SK-N-SH (cell line): ENCODE results near the gene UBE2G2. TPM values are rescaled to one million over a fixed set of nuclear protein-coding genes. Genes with fewer than 3 reads are reported as not detected.

Experiments used
- CTCF ChIA-PET: fragments of 300-600, 350-600 bp; formaldehyde crosslinking; extraction: SDS; loops from one replicate; lab custom pipeline; 2021; lab: Yijun Ruan, JAX
- POLR2A ChIA-PET: fragments of 350-600 bp; sonication (Branson Sonifier 250); formaldehyde crosslinking; extraction: SDS; loops from one replicate; lab custom pipeline; 2020; ENCODE audit warnings: antibody characterized with exemption, inconsistent platforms; lab: Yijun Ruan, JAX
- DNase-seq: peaks from one replicate; pipeline ENCODE4 v3.0.0; 2012
- H2AFZ ChIP-seq: fragments of 200-600 bp; sonication (generic); 2 replicates; pipeline ENCODE4 v1.8.1; 2016; ENCODE audit warnings: antibody characterized with exemption, mild to moderate bottlenecking, low read depth
- H3F3A ChIP-seq: fragments of 200-600 bp; sonication (generic); replicated peaks from 2 replicates; pipeline ENCODE3; 2016; ENCODE audit warnings: antibody characterized with exemption, mild to moderate bottlenecking; ENCODE audit not compliant: insufficient read depth
- H3K27ac ChIP-seq, 2 experiments: fragments of 200-500 bp in 1 of 2; fragments of 200-600 bp in 1 of 2; sonication (Bioruptor generic) in 1 of 2; sonication (generic), shearing (Covaris generic) in 1 of 2; 2 replicates each; pipeline versions ENCODE4 v1.5.1 to v1.6.1; 2014 to 2016; ENCODE audit warnings: low read depth in 2 of 2, inconsistent platforms in 1 of 2, low read length in 1 of 2, mild to moderate bottlenecking in 1 of 2, mixed read lengths in 1 of 2
- H3K27me3 ChIP-seq: fragments of 200-600 bp; sonication (generic), shearing (Covaris generic); 2 replicates; pipeline ENCODE4 v1.6.1; 2016; ENCODE audit warnings: mixed run types; ENCODE audit not compliant: insufficient read depth
- H3K36me3 ChIP-seq, 2 experiments: fragments of 200-500 bp in 1 of 2; fragments of 200-600 bp in 1 of 2; sonication (Bioruptor generic) in 1 of 2; sonication (generic) in 1 of 2; replicated peaks in 1 of 2; 2 replicates each; pipeline versions ENCODE3 to v1.5.1; 2014 to 2016; ENCODE audit warnings: low read length in 1 of 2, mild to moderate bottlenecking in 1 of 2; ENCODE audit not compliant: insufficient read depth in 2 of 2, control insufficient read depth in 1 of 2
- H3K4me1 ChIP-seq, 2 experiments: fragments of 200-500 bp in 1 of 2; fragments of 200-600 bp in 1 of 2; sonication (Bioruptor generic) in 1 of 2; sonication (generic), shearing (Covaris generic) in 1 of 2; 2 replicates each; pipeline versions ENCODE4 v1.5.1 to v1.6.1; 2014 to 2016; ENCODE audit warnings: low read depth in 1 of 2, low read length in 1 of 2, mixed run types in 1 of 2; ENCODE audit not compliant: insufficient read depth in 2 of 2, control insufficient read depth in 1 of 2
- H3K4me2 ChIP-seq: fragments of 200-600 bp; sonication (generic), shearing (Covaris generic); 2 replicates; pipeline ENCODE4 v1.6.1; 2017; ENCODE audit warnings: mixed run types
- H3K4me3 ChIP-seq, 2 experiments: fragments of 200-500 bp in 1 of 2; fragments of 200-600 bp in 1 of 2; sonication (Bioruptor generic) in 1 of 2; sonication (generic), shearing (Covaris generic) in 1 of 2; 2 replicates each; pipeline versions ENCODE4 v1.5.1 to v1.8.1; 2014 to 2016; ENCODE audit warnings: low read depth in 2 of 2, inconsistent platforms in 1 of 2, low read length in 1 of 2, mild to moderate bottlenecking in 1 of 2, mixed read lengths in 1 of 2, moderate library complexity in 1 of 2
- H3K79me2 ChIP-seq: fragments of 200-600 bp; sonication (generic); 2 replicates; pipeline ENCODE4 v1.8.1; 2017; ENCODE audit warnings: mild to moderate bottlenecking; ENCODE audit not compliant: insufficient read depth
- H3K9ac ChIP-seq: fragments of 200-600 bp; sonication (generic); 2 replicates; pipeline ENCODE4 v1.6.1; 2017; ENCODE audit warnings: mixed run types
- H3K9me2 ChIP-seq: fragments of 200-600 bp; sonication (generic); 2 replicates; pipeline ENCODE4 v1.6.1; 2017; ENCODE audit warnings: mixed run types
- H3K9me3 ChIP-seq: fragments of 200-600 bp; sonication (generic); 2 replicates; pipeline ENCODE4 v1.6.1; 2017; ENCODE audit warnings: mixed run types, mild to moderate bottlenecking, moderate library complexity
- H4K20me1 ChIP-seq: fragments of 200-600 bp; sonication (generic); 2 replicates; pipeline ENCODE4 v1.6.1; 2017; ENCODE audit warnings: mild to moderate bottlenecking, mixed run types; ENCODE audit not compliant: insufficient read depth
- FOXJ3 ChIP-seq: sonication (generic); formaldehyde crosslinking; IDR thresholded peaks from 2 replicates; pipeline ENCODE4 v1.5.1; 2020; ENCODE audit warnings: mild to moderate bottlenecking, missing genetic modification reagents
- IRF3 ChIP-seq: fragments of 150-350 bp; IDR thresholded peaks from 2 replicates; pipeline ENCODE4 v1.6.1; 2016; ENCODE audit warnings: mild to moderate bottlenecking, low read depth, low read length
- JUND ChIP-seq: IDR thresholded peaks from 2 replicates; pipeline ENCODE4 v1.4.0; 2012
- MXI1 ChIP-seq: IDR thresholded peaks from 2 replicates; pipeline ENCODE4 v1.6.1; 2012; ENCODE audit warnings: mild to moderate bottlenecking, low read depth, low read length, improper control_type of control experiment
- NRF1 ChIP-seq: IDR thresholded peaks from 2 replicates; pipeline ENCODE4 v1.6.1; 2012; ENCODE audit warnings: low read depth, mild to moderate bottlenecking, low read length
- PBX3 ChIP-seq: IDR thresholded peaks from 2 replicates; pipeline ENCODE4; 2012
- RCOR1 ChIP-seq: fragments of 150-350 bp; IDR thresholded peaks from 2 replicates; pipeline ENCODE4 v1.6.1; 2017; ENCODE audit warnings: antibody characterized with exemption, low read length
- REST ChIP-seq: IDR thresholded peaks from 2 replicates; pipeline ENCODE4 v1.6.1; 2012; ENCODE audit warnings: mild to moderate bottlenecking, low read depth, low read length, moderate library complexity
- RFX5 ChIP-seq: IDR thresholded peaks from 2 replicates; pipeline ENCODE4 v1.6.1; 2012; ENCODE audit warnings: mild to moderate bottlenecking, improper control_type of control experiment, low read length
- TEAD4 ChIP-seq: IDR thresholded peaks from 2 replicates; pipeline ENCODE4 v1.4.0; 2012; ENCODE audit warnings: mild to moderate bottlenecking, borderline replicate concordance; ENCODE audit not compliant: insufficient read depth
- USF1 ChIP-seq: IDR thresholded peaks from 2 replicates; pipeline ENCODE4 v1.4.0; 2012; ENCODE audit warnings: low read depth, borderline replicate concordance
- USF2 ChIP-seq: fragments of 150-350 bp; IDR thresholded peaks from 2 replicates; pipeline ENCODE4 v1.6.1; 2017; ENCODE audit warnings: antibody characterized with exemption, low read length, low read depth, borderline replicate concordance
- YY1 ChIP-seq: IDR thresholded peaks from 2 replicates; pipeline ENCODE4 v1.4.0; 2012; ENCODE audit warnings: low read depth, mild to moderate bottlenecking
- ZBTB33 ChIP-seq: IDR thresholded peaks from 2 replicates; pipeline ENCODE4 v1.4.0; 2012; ENCODE audit warnings: low read depth, borderline replicate concordance
- WGBS: methylation state at CpG from one replicate; pipeline ENCODE4 v1.1.6; 2017; ENCODE audit warnings: low lambda C conversion rate; 5-methylcytosine and 5-hydroxymethylcytosine counted together
- polyA plus RNA-seq, 3 experiments: library from polyadenylated mRNA; depleted of rRNA; stranded (reverse); fragments of >200 nt; gene quantifications; 2 replicates each; pipeline ENCODE4 v1.2.3, GENCODE V29; 2012

The UBE2G2 gene
- polyA plus RNA-seq, 1 of the 3 experiments (the other 2 are of a cell fraction): 129 TPM

GRCh38 chr21:44774972-44775371, 26.6 kb downstream of the UBE2G2 start:
- Histone ChIP-seq H3K4me2 (no peak overlapping the region), H3K27me3 (no peaks in the 10 kb centered on the region), H3K4me3 (no peak overlapping the region), H2AFZ (no peak overlapping the region), H3K9me2 (no peaks in the 10 kb centered on the region), H3K9ac (no peak overlapping the region), H3K36me3 (peaks cover 36 to 74% of the 10 kb centered on the region in 2 experiments), H3K27ac (no peak overlapping the region), H3K4me1 (peaks cover 0 to 9% of the 10 kb centered on the region in 2 experiments; a peak in 1 of 4 replicates)
- CTCF ChIA-PET: interaction anchor here (1.3 to 2.5 kb wide), 4 partner anchors 13 to 25 kb away, joined by 3 to 9 read pairs (median 4); no protein-coding TSS in a partner anchor
- no peak for DNase-seq
- WGBS: 96% methylated on average over 8 of the region's 8 CpGs
- no peak for TF ChIP-seq JUND
- TF ChIP-seq ZBTB33: no peak
- no peak for TF ChIP-seq IRF3
- TF ChIP-seq FOXJ3 (CRISPR knock-in tag): no peak
- no peak for TF ChIP-seq REST
- TF ChIP-seq MXI1: no peak
- TF ChIP-seq RFX5: no peak
- no peak for TF ChIP-seq TEAD4
- TF ChIP-seq YY1: no peak
- no peak for TF ChIP-seq PBX3
- no peak for TF ChIP-seq USF2
- no peak for TF ChIP-seq USF1
- no peak for TF ChIP-seq RCOR1
- TF ChIP-seq NRF1: no peak
- TF ChIP-seq, all 33 proteins: peak for 0
- H3K79me2 ChIP-seq: peaks cover 18% of the 10 kb centered on the region; the same call in 1 of the 2 replicates
- POLR2A ChIA-PET: no interaction called here
- no peaks in the 10 kb centered on the region for H3F3A ChIP-seq
- no peaks in the 10 kb centered on the region for H3K9me3 ChIP-seq
- peaks cover 9% of the 10 kb centered on the region; the same call in 1 of the 2 replicates for H4K20me1 ChIP-seq
